Dermis microvascular lymphatic vessel endothelial cell (primary cell): Measurements from ENCODE around the gene PSMD4. TPM values are rescaled to one million over a fixed set of nuclear protein-coding genes. Genes with fewer than 3 reads are reported as not detected.
"Not testable (repeated sequence)": the region's sequence is repeated elsewhere in the genome, so short reads cannot be mapped to it uniquely, and the experiment has no call there.

ENCODE experiments used
- DNase-seq, 2 donors: peaks; one replicate each; pipeline versions ENCODE4 v3.0.0 to v3.0.0-alpha.2; 2010; ENCODE audit warnings: low read depth in 2 of 2
- total RNA-seq: library from RNA; depleted of rRNA; stranded (reverse); fragments of >200 nt; gene quantifications from 2 replicates; pipeline ENCODE4 v1.2.1, GENCODE V29; 2014

Gene PSMD4
- total RNA-seq, 1 donor from 2014 or later = 200 TPM

DNA sequence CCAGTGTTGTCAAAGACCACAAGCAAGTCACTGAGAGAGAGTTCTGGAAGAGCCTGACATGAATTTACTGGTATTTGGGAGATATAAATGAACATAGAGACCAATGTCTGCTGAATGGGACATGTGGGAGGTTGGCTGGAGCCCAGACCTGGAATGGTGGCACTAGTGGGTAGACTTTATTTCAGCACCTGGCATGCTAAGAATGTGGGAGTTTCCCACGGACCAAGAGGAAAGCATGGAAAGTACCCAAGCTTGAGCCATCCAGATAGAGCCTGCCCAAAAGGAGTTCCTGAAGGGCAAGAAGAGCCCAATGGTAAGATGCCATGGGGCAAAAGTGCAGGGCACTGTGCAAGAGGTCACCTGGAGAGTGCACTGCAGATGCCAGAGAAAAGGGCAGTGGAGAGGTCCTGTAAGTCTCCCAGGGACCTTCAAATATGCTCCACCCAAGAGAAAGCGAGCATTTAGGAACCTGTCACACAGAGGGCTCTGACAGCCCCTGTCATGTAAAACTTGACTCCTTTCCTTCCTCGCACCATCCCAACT, 19.5 kb downstream of the PSMD4 start:
- DNase-seq = no peak

DNA sequence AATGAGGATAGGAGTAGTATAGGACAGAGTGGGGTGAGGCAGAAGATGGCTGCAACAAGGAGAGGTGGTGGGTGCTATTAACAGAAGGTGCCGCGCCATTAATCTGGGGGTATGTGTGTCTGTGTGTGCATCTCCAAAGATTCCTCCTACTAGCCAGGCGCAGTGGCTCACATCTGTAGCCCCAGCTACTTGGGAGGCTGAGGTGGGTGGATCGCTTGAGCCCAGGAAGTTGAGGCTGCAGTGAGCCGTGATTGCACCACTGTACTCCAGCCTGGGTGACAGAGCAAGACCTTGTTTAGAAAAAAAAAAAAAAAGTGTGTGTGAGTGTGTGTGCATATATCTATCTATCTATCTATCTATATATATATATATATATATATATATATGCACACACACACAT, 20.8 kb downstream of the PSMD4 start:
- DNase-seq = not testable (repeated sequence)

DNA sequence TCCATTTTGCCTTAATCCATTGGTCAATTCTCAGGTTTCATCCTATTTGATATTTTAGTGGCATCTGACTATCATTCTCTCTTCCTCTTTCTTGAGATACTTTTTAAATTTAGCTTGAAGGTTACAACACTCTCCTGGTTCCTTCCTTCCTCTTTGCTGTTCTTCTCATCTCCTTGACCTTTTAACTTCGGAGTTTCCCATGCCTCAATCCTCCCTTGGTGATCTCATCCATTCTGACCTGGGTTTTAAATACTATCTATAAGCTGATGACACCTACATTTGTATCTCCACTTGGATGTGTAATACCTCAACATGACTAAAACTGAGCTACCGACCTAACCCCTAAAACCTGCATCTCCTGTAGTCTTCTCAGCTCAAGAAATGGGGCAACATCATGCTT, 22.7 kb downstream of the PSMD4 start:
- DNase-seq = no peak

DNA sequence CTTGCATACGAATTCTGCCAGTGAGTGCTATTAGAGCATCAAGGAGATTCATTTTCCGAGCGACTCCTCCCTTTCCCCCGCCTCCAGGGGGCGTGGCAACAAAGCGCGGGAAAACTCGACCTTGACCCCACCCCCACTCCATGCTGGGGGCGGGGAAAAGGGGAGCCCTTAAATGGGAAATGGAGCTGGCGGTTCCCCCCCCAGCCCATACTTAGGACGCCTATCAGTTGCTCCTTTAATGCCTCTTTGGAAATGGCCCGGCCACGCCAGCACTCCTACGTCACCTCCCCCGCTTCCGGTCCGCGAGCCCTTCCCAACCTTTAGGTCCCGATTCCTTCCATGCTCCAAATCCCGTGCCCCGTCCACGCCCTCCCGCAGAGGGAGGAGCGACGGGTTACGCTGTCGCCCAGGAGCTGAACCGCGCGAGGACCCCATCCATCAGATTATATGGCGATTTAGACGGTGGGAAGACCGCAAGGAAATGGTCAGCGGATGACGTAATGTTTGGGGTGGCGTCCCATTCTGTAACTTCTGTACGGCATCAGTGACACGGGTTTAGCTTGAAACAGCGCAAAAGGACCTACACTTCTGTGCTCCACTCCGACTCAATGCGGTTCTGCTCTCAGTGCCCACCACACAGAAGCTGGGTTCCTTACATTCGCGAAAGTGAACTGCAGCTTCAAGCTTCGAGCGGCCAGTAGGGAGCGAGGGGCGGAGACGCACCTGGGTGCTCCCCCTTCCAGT, 26.9 kb downstream of the PSMD4 start:
- peak; percentile 92 to 98 for DNase-seq

DNA sequence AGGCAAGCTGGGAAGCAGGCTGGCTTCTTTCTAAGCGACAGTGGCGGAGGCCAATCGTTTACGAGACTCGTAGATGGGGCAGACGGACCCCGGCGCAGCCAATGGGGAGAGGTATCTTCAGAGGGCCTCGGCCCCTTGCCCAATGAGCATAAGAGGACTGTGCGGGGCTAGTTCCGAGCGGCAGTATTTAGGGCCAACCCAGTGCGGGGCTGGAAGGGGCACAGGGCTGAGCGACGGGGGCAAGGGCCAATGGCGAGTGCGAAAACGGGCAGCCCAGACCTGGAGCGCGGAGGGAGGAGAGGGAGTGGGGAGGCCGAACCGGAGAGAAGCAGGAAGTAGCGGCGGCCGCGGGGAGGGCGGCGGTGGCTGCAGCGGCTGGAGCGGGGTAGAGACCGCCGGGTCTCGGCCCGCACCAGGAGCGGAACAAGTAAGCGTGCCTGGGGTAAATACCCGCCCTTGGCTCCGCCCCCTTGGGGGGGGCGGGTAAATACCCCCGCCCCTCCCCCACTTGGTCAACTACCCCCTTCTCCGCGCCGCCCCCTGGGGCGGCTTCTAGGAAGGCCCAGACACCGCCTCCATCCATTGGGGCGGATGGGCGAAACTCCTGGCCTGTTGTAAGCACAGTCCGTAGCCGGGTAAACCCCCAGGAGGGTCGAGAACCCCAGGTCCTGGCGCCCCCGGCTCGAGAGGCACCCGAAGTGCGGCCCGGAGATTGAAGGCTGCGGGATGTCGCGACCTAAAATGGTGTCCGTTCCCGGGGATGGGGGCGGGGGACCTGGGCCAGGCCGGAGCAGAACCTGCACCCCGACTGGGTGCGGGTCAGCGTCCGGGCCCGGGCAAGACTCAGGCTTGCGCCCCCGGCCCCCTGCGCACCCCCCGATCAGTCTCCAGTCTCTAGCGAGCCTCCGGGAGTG, 27.7 kb downstream of the PSMD4 start, which contains the start of gene ZNF687:
TSS of gene ZNF687 (plus strand) at position 331 of the 914 bp plus-strand sequence. CDS start 3,993 bp downstream, outside the sequence.
- peak; percentile 100 for DNase-seq

DNA sequence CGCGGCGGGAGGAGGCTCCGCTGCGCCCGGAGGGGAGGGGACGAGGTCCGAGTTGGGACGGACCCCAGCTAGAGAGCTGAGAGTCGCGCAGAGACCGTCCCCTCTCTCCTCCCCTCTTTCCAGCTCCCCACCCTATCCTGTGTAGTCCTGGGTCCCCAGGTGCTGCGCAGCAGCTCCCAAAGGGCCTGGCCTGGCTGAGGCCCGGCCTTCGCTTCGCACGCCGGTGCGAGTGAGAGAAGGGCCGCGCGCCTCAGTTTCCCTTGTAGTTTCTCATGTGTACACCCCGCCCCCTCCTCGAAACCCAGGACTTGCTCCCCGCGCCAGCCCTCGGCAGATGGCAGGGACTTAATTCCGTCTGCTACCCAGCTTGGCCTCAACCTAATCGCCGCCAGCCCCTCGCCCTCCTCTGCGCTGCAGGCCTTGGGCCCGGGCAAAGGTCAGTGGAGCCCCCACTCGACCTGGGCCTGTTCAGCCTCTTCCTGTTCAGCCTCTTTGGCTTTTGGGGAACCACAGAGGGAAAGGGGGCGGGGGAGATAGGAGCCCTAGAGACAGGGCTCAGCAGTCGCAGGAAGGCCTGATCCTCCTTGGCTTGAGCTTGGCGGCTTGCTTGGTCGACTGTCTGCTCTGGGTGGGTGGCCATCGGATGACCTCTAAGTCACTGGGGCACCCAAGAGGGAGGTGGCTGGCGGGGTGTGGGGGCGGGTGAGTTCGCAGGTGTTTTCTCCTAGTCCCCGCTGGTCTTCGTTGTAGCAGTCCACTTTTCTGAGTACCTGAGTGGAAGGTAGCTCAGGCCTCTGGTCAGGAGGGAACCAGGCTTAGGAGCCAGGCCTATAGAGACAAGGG, 28.6 kb downstream of the PSMD4 start:
- DNase-seq = peak; percentile 7 to 38

DNA sequence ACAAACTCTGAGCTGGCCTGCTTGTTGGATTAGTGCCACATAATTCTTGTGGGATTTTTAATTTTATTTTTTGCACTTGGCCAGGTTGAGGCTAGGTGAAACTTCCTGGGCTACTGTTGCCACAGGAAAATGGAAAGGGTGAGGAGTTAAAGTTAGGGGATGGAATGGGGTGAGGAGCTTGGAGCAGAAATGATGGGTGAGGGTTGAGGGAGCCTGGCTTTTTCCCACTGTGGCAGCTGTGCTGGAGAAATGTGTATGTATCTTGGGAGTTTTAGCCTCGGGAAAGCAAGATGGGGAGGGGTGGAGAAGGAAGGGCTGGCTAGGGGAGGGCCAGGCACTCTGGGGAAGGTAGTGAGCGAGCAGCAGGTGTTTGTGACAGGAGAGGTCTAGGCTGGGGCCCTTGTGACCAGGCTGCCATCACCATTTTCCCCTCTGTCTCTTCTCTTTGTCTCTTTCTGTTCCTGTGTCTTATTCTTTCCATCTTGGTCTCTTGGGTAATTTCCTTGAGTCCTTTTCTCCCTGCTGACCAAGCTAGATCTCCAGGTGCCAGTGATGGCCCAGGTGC, 29.6 kb downstream of the PSMD4 start:
- no peak for DNase-seq

DNA sequence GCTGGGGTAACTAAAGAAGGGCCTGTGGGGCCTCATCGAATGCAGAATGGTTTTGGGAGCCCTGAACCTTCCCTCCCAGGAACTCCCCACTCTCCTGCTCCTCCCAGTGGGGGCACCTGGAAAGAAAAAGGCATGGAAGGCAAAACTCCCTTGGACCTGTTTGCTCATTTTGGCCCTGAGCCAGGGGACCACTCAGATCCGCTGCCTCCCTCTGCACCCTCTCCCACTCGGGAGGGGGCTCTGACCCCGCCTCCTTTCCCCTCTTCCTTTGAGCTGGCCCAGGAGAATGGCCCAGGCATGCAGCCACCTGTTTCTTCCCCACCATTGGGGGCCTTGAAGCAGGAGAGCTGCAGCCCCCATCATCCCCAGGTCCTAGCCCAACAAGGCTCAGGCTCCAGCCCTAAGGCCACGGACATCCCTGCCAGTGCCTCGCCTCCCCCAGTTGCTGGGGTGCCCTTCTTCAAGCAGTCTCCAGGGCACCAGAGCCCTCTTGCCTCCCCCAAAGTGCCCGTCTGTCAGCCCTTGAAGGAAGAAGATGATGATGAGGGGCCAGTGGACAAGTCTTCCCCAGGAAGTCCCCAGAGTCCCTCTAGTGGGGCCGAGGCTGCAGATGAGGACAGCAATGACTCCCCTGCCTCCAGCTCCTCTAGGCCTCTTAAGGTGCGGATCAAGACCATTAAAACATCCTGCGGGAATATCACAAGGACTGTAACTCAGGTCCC, 32.2 kb downstream of the PSMD4 start:
- no peak for DNase-seq

DNA sequence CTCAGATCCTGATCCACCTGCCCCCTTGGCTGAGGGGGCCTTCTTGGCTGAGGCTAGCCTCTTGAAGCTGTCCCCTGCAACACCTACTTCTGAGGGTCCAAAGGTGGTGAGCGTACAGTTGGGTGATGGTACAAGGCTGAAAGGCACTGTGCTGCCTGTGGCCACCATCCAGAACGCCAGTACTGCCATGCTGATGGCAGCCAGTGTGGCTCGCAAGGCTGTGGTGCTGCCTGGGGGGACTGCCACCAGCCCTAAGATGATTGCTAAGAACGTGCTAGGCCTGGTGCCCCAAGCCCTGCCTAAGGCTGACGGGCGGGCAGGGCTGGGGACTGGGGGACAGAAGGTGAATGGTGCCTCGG, 32.8 kb downstream of the PSMD4 start:
- no peak for DNase-seq

DNA sequence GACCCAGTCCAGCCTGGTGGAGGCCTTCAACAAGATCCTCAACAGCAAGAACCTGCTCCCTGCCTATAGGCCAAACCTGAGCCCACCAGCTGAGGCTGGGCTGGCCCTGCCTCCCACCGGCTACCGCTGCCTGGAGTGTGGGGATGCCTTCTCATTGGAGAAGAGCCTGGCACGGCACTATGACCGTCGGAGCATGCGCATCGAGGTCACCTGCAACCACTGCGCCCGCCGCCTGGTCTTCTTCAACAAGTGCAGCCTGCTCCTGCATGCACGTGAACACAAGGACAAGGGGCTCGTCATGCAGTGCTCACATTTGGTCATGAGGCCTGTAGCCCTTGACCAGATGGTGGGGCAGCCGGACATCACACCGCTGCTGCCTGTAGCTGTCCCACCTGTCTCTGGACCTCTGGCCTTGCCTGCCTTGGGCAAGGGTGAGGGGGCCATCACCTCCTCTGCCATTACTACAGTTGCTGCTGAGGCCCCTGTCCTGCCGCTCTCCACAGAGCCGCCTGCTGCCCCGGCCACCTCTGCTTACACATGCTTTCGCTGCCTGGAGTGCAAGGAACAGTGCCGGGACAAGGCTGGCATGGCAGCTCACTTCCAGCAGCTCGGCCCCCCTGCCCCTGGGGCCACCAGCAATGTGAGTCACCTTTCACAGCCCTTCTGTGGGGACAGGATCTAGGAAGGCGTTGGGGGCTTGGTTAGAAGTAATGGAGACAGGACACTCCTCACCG, 33.4 kb downstream of the PSMD4 start:
- no peak for DNase-seq

DNA sequence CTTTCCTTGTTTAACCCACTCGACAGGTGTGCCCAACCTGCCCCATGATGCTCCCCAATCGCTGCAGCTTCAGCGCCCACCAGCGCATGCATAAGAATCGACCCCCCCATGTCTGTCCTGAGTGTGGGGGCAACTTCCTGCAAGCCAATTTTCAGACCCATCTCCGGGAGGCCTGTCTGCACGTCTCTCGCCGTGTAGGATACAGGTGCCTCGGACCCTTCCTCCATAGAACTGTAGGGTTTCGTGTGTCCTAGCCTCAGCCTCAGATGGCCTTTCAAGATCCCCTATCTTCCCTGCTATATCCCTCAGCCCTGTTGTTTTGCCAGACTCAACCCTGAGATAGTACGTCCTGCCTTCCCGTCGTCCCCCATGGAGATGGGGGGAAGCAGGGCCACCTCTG, 34.0 kb downstream of the PSMD4 start:
- no peak for DNase-seq

DNA sequence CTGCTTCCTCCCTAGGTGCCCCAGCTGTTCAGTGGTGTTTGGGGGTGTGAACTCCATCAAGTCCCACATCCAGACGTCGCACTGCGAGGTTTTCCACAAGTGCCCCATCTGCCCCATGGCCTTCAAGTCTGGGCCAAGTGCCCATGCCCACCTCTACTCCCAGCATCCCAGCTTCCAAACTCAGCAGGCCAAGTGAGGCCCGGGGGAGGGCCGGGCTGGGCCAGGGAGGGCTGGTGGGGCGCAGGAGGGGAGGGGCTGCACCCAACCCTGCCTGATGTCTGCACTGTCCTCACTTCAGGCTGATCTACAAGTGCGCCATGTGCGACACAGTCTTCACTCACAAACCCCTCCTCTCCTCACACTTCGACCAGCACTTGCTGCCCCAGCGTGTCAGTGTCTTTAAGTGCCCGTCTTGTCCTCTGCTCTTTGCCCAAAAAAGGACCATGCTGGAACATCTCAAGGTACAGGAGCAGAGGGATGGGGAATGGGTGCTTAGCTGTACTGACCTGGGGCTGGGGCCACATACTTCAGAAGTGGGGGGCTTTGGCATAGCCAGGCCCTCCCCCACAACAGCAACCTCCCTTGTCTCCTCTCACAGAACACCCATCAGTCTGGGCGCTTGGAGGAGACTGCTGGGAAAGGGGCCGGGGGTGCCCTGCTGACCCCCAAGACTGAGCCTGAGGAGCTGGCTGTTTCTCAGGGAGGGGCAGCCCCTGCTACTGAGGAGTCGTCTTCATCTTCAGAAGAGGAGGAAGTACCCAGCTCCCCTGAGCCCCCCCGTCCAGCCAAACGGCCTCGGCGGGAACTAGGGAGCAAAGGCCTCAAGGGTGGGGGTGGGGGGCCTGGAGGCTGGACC, 34.8 kb downstream of the PSMD4 start:
- no peak for DNase-seq

DNA sequence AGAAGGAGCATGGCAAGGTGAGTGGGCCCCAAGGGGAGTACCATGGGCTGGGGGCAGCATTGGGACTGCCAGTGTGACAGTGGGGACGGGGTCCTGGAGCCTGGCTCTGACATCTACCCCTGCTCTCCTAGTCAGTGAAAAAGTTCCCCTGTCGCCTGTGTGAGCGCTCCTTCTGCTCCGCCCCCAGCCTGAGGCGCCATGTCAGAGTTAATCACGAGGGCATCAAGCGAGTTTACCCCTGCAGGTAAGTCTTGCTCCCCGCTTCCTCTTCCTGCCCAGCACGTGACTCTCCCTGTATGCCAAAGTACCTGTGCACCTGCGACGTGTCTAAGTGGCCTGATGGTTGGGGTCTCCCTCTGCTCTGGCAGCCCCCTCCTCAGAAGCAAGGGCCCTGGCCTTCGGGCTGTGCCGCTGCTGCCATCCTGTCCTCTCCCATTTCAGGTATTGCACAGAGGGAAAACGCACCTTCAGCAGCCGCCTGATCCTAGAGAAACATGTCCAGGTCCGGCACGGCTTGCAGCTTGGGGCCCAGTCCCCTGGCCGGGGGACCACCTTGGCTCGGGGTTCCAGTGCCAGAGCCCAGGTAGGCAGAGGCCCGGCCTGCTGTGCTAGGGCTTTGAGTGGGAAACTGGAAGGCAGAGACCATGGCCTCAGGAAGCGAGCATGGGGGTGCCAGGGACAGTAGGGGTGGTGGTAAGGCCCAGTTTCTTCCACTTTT, 35.6 kb downstream of the PSMD4 start:
- no peak for DNase-seq

DNA sequence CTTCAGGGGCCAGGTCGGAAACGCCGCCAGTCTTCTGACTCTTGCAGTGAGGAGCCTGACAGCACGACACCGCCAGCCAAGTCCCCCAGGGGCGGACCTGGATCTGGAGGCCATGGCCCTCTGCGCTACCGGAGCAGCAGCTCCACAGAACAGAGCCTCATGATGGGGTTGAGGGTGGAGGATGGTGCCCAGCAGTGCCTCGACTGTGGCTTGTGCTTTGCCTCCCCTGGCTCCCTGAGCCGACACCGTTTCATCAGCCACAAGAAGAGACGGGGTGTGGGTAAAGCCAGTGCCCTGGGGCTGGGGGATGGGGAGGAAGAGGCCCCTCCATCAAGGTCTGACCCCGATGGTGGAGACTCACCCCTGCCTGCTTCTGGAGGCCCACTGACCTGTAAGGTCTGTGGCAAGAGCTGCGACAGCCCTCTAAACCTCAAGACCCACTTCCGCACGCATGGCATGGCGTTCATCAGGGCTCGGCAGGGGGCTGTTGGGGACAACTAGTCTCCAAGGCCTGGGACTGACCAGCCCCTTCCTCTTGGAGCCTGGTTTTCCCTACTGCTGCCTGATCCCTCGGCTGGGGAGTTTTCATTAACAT, 36.3 kb downstream of the PSMD4 start:
- DNase-seq = no peak

DNA sequence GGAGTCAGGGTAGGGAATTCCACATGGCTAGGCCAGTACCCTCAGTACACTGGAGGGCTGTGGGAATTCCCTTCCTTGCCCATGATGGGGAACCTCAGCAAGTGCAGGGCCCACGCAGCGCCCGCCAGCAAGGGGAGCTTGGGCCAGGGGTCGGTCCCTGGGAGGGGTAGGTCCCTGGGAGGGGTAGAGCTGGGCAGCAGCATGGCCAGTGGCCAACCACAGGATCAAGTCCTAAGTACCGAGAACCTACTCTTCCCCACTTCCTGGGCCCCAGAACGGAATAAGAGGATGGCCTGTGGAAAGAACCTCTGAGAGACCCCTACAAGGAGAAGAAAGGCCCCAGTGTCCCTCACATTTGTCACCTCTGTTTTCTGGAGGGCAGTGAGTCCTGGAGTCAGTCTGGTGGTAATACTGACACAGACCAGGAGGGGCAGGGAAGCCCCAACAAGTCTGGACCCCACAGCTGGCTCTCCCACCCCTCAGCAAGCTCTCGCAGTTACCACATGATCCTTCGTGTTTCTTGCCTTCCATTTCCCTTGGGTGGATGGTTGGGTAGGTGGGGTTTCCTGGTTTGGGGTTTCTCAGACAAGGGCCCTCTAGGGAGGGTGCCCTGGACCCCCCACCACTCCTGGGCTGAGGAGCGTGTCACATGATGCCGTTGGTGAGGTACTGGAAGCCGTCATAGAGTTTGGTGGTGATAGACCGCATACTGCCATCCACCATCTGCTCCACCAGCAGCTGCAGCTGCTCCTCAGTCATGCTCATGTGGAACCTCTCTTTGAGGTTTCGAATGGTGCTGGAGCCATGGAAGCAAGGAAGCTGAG, 37.9 kb downstream of the PSMD4 start:
- DNase-seq = no peak

DNA sequence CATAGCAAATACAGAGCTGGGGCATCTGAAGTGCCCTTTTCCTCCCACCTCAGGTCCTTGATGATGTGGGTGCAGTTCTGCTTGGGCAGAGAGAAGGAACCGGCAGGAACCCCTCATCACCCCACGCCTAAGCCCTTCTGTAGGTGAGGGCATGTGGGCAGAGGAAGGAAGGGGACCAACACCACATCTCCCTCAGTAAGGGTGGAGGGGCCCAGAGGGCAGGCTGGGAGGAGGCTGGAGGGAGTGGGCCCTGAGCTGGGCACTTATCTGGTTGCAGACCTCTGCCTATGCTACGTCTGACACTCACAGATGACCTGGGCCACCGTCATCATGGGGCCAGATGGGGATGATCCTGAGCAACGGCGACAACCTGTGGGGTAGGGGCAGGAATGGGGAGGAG, 38.6 kb downstream of the PSMD4 start:
- no peak for DNase-seq
